Activated CD4-positive, alpha-beta T cell treated with anti-CD3 and anti-CD28 coated beads, Interleukin-2, Interleukin-6, amounts not matched to agents 100 ng/mL and 50 ng/mL, durations not matched to agents 16 hours and 8 hours (primary cell): ENCODE results near the gene SUPT6H.
A peak's percentile ranks its signal among the peaks of the same experiment; 100 is the strongest.

Experiments used
- DNase-seq: peaks from one replicate; pipeline ENCODE4 v3.0.0-alpha.2; 2020

Gene SUPT6H

DNA sequence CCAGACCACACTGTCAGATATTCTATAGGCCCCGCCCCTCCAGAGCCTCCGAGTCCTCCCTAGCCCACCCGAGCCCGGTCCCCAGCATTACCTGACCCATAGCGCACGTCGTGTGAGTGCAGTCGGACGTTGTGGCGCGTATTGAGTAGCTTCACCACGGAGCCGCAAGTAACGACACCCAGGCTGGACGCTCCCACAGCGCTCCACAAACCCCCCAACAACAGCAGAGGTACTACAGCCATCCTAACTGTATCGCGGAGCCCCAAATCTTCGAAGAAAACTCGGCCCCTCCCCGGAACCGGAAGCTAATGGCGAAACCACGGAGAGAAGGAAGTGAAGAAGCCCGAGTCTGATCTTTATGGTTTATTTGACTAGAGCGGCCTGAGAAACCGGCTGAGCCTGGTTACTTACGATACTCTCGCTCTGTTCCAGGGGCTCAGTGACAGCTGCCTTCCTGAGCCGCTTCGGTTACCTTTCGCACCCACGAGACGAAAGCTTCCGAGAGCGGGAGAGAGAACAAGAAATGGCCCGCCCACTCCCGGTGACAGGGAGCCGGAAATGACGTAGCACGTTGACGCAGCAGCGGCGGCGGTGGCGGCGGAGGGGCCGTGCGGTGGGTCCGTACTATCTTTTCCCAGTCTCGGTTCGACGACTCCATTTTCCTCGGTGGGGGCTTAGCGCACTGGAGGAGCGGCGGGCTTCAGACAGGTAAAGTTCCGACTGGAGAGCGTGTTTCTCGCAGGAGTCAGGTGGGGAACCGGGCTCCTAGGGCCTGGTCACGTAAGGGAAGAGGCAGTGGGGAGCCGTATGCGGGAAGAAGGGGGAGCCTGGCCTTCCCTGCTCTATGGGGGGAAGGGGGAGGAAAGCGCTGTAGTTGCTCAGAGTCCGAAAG lies at the start of gene SUPT6H, which contains the start of gene SDF2:
TSS of gene SUPT6H (plus strand) at position 571 of the 892 bp plus-strand sequence. CDS start 11,197 bp downstream, outside the sequence.
TSS of gene SDF2 (minus strand) at position 272 of the 892 bp plus-strand sequence. CDS start at position 242, 30 bp downstream.
- DNase-seq = peak; percentile 94

DNA sequence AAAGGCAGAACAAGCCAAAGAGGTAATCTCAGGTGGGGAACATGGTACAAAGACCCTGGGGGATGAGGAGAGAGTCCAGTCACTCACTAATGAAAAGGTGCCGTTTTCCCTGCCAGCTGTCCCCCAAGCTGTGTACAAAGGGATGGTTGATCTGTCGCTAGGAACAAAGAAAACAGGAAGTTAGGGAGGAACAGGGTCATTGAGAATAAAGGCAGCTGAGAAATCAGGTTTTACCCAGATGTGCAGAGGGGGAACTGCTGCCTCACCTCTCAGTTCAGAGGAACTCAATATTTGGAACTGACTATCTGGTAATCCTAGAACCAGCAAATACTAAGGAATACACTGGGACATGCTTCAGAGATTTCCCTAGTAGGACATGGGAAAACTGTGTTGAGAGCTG lies 49.5 kb upstream of the SUPT6H start:
- no peak for DNase-seq

DNA sequence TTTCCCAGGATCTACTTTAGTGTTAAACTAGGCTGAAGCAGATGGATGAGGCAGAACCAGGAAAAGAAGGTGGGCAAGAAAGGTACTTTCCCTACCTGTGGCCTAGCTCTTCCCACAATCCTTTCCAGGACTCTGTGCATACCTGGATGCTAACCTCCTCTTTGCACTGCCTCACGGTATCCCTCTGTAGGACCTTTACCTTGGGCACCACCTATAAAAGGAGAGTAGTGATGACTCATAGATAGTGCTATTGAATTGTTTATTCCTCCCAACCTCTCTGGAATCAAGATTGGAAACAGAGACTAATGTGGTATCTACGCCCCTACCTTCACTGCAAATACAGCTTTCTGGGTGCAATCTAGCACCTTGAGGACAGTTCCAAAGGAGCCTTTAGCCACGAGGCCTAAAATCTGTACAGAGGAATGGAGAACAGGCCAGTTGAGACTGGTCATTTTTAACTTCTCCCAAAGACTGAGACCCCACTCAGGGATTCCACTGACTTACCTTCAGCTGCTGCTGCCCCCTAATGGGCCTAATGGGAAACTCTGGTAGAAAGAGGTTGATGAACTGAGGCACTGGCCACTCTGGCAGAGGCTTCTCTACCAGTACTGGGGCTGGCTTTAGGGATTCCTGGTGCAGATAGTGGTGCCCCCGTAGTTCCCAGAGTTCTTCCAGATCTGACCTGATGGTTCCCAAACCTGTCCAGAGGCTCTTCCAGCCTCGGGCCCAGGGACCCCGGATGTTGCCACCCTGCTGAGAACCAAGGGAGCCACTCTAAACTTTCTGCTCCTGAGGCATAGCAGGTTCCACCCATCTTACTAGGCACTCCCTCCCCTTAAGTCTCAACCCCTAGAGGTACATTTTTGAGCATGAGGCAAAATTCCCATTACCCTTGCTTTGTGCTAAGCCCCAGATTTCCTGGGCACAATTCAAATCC lies 48.8 kb upstream of the SUPT6H start:
- peak; percentile 55 for DNase-seq

DNA sequence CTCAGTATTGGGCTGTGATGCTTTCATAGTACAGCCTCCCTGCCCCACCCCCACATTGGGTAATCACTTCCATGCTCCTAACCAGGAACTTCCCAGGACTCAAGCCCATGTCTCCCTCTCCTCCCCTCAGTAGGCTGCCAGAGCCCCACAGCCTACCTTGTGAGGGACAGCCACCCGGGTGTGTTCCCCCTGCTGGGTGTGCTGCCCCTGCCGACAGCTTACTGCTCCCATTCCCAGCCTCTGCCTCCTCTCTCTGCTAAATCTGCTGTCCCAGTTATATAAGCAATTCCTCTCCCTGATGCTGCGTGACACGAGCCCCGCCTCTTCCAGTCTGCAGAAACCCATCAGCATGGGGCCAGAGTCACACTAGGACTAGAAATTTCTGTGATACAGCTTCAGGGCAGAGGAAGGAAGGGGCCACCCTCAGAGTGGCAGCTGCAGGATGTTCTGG lies 48.0 kb upstream of the SUPT6H start, which contains the start of gene RSKR:
TSS of gene RSKR (minus strand) at position 255 of the 451 bp plus-strand sequence. CDS start at position 231, 24 bp downstream.
- DNase-seq = no peak

DNA sequence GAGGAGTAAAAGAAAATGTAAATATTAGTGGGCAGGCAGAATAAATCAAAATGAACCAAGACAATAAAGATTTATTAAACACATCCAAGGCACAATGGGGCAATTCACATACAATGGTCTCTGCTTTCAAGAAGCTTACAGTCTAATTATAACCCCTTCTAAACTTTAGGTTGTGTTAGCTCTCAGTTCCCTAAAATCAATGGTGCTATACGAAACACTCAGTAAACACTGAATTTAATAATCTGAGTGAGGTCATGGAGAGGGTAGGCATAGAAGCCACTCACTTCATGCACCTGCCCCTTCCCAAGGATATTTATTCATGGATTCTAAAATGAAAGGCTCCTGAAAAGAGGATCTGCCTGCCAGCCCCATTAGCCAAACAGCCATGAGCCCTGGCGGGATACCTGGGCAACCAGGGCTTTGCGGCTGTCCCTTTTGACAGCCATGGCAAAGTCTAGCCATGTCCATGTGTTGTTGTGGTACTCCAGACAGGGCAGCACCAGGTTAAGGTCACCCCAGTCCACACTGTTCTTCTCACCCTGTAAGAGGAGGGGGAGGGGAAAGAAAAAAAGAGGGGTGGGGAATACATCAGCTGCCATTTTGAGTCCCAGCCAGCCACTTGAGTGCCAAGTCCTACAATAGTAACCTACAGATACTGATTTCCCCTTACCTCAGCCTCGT lies 46.6 kb upstream of the SUPT6H start:
- no peak for DNase-seq

DNA sequence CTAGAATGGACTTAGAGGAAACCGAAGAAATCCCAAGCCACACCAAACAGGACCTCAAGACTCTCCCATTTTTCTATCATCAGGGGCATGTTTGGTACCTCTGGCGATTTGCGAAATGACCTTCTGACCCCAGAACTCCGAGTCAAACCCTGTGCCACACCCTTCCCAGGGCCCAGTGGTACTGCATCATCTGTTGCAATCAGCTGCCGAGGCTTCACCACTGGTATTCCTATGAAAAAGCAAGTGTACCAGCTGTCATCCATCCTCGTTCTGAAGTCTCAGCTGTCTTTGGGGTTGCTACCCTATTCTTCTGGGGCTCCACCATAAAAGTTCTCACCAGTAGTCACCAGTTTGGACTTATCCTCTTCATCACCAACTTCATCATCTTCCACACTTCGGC lies 45.7 kb upstream of the SUPT6H start:
- no peak for DNase-seq

DNA sequence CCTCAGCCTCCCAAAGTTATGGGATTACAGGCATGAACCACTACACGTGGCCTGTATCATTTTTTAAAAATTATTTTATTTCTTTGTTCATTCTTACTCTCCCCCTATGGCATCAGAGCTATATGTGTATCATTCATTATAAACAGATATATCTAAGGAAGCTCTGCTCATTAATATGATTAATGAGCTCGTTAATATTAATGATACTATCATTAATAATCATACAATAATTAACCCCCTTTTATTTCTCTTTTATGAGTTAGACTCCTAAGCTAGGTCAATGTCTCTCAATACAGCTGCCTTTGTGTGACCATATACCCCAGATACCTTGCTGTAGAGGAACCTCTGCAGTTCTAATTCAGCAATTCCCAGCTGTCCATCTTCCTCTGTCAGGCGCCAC lies 43.5 kb upstream of the SUPT6H start:
- DNase-seq = no peak

DNA sequence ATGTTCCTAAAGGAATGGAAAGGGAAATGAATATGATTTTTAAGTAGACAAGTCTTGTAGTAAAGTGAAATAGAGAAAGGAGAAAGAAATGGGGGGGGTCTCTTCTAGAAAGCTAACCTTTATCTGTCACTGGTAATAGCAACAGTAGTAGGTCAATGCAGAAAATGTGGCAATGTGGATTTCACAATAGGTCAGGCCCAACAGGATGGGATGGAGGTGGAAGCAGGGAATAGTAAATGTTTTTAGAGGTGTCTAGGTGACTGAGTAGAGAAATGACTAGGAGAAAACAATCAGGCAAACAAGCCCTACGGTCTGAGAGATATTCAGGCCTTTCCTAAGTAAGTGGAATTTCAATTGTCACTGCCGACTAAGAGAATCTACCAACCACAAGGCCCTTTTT lies 42.0 kb upstream of the SUPT6H start:
- no peak for DNase-seq

DNA sequence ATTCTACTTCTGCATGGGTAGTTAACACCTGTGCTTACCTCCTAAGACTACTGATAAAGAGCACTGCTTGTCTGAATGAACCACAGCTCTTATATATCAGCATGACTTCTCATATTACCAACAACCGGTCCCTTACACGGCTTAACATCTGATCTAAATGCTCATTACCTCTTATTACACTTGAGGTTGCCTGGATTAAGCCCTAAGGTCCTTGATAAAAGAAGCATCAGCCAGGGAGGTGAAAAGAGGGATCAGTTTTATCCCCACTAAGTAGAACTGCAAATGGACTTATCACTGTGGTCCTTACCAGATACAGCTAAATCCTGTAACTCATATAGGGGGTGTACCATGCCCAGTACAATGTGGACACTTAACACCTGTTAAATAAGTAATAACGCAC lies 39.8 kb upstream of the SUPT6H start:
- no peak for DNase-seq

DNA sequence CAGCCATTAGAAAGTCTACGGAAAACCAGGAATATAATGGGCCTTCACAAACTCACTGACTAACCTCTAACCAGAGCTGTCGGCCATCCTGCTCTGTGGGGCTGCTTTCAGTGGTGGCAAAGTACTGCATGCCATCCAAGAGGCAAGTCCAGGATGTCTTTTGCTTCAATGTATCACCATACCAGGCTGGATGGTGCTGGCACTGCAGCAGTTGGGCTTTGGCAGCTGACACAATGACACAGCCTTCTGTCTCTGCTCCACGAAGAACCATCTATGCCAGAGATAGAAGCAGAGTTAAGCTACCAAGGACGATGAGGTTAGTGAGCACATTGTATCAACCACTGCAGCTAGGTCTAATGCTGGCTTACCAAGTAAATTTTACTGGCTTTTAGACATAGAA lies 38.3 kb upstream of the SUPT6H start:
- no peak for DNase-seq

DNA sequence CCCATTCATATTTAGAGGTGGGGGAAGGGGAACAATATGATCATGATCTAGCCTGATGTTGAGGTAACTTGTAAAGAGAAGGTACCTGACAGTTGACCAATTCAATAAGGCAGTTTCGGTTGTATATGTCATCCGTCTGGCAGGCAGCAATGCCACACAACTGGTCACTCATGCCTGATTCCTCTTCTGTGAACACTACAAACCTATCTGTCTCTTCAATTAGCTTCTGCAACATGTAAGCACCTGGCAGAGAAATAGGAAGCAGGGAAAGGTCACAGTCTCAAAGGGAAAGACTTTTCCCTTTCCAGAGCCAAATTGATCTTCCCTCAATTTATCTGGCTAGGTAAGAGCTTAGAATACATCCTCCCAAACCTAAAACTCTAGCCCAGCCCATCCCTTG lies 37.9 kb upstream of the SUPT6H start:
- DNase-seq = no peak

DNA sequence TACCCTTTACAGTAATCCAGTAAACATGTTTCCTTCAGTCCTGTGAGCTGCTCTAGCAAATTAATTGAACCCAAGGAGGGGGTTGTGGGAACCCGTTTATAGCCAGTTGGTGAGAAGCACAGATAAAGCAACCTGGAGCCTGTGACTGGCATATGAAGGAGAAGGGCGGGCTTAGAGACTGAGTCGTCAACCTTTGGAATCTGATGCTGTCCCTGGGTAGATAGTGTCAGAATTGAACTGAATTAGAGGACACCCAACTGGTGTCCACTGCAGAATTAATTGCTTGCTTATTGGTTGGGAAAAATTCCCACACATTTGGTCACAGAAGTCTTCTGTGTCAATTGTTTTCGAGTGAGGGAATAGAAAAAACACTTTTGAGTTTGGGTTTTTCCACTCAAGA lies 35.2 kb upstream of the SUPT6H start:
- no peak for DNase-seq

DNA sequence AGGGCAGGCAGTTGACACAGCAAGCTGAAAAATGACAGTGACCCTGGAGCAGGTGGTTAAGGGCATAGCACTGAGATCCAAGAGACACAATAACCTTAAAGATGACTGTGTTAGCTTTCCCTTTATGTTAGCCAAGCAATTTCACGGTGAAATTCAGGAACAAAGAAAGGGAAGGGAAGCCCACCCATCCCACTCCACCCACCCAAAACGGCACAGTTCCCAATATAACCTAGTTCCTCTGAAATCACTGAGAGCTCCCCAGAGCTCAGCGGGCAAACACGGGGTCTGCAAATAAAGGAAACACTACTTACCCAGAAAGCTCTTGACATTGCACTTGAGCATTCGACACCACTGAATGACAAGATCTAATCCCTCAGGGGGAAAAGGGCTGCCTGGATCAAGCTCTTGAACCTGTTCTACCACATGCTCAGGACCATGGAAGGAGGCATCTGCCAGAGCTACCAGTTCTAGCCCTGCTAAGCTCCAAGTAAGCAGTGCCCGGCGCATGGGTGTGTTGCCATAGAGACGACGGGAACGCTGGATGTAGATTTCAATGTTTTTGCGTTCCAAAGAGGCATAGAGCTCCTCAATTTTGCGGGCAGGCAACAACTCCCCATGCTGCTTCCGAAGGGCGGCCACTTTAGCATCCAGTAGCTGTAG lies 27.7 kb upstream of the SUPT6H start:
- DNase-seq = no peak

DNA sequence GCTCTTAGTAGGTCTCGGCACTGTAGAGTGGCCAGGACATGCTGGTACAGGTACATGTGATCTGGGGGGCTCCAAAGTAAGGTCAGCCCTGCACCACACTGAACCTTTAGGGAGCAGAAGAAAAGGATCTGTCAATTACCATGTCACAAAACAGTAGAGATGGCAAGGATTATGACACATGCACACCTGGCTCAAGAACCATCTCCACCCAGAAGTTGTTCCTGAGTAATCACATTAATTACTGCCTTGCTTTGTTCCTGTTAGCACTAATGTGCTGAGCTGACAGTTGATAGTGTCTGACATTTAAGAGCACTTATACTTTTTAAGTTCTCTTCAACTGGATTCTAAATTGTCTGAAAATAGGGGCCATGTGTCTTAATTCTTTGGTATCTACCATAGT lies 26.5 kb upstream of the SUPT6H start:
- DNase-seq = no peak

DNA sequence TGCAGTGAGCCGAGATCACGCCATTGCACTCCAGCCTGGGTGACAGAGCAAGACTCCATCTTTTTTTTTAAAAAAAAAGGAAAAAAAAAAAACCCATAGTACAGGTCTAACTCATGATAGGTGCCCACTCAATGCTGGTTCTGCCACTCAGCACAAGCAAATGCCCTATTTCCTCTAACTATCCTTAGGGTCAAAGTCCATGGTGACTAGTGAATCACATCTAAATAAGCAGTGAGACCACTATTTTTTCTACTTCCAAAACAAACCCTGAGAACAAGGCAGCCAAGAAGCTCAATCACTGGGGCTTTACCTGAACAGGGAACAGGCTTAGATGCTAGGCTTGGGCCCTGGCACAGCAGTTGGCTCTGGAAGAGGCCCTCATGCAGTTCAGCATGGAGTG lies 20.4 kb upstream of the SUPT6H start:
- no peak for DNase-seq

DNA sequence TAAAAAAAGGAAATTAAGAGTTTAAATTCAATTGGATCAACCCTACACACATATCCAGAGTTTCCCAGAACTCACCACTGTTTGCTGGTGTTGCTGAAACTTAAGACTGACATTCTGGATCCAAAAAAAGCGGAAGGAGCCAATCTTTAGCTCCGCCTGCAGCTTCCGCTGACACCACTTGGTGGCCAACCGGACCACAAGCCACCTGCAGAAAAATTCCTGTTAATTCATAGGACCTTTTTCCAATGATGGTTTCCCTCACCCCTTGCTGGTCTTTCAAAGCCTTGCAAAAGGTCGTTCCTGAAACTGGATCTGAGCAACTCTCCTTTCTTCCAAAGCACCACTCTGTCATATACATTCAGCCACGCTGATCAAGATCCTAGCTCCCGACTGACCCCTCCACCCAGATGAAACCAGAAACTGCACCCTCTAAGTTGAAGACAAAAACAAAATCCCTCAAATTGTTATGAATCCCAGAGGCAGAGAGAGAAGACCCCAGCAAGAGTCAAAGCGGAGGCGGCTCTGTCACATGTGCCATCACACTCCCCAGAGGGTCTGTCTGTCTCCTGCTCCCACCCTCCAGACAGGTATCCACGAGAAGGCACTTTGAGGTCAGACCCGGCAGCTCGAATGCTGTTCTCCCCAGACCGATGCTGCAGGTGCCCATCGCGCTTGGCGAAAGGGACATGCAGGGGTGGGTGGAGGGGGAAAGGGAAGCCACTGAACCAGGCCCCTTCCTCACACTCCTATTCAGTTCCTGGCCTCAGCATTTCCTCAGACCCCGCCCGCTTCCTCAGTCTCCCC lies 17.8 kb upstream of the SUPT6H start:
- DNase-seq = peak; percentile 57

DNA sequence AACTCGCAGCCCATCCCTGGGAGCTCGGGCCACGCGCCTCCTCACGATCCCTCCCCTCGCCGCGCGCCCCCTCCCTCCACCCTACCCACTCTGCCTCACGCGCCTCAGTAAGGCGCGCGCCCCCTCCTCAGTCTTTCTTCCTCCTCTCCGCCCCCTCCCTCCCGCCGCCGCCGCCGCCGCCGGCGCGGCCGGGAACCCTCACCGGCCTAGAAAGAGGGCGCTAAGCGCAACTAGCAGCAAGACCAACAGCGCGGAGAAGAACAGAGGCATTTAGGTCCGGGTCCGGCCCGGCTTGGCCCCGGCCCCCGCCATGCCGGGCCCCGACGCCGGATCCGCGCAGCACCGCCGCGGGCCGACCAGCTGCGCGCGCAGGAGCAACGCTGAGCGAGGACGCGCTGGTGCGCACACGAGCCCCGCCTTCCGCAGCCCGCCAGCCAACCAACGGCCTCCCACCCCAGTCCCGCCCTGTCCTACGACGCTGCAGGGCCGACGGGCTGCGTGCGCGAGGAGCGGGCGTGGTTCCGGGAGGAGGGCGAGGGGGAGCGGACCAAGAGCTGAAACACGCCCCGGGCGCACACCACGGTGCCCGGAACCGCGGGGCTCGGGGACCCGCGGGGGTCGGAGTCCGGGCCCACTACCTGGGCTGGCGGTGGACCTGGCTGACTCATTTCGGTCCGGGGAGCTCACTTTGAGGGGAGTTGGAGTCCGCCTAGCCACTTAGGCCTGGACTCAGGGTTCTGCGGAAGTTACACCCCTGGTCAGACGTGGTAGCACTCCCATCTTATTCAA lies 17.0 kb upstream of the SUPT6H start, which contains the start of gene BLTP2:
TSS of gene BLTP2 (minus strand) at position 372 of the 789 bp plus-strand sequence. CDS start at position 270, 102 bp downstream.
- DNase-seq = peak; percentile 98

DNA sequence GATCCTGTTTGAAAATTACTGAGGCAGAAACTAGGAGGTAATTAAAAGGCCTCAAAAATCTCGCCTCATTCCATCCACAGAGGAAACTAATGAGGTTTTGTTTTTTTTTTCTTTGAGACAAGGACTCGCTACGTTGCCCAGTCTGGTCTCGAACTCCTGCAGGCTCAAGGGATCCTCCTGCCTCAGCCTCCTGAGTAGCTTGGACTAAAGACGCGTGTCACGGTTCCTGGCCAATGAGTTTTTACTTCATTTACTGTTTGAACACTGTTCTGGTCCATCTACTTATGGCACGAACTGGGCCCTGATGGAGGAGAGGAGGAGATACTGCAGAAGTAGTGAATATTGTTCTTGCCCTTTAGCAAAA lies 16.4 kb upstream of the SUPT6H start:
- DNase-seq = peak; percentile 20

DNA sequence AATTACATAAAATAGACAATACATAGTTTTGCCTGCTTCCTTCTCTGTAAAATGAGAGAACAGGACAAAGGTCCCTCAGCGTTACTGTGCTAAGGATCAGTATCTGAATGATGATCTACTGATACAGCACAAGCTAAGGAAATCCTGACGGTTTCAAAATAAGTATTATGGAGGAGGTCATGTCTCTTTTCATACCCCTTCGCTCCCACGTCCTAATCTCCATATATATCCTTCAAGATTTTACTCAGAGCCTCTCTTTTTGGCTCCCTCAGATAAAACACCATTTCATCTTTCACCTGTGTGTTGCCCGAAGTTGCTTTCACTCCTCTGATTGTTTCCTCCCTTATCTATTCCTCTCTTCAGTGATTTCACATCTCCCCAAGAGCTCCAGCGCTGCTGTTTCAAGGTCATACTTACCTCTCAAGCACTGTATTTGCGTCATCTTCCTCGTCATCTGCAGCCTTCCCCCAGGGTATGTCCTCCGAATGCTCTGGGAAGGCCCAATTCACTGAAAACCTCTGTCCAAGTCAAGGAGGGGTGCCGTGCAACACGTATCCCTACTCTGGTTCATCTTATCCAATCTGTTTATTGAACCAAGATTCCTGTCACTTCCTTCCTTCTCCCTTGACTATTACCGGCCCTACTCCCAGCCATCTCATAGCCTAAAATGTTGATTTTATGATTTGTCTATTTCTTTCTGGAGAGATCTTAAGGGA lies 15.8 kb upstream of the SUPT6H start:
- DNase-seq = no peak

DNA sequence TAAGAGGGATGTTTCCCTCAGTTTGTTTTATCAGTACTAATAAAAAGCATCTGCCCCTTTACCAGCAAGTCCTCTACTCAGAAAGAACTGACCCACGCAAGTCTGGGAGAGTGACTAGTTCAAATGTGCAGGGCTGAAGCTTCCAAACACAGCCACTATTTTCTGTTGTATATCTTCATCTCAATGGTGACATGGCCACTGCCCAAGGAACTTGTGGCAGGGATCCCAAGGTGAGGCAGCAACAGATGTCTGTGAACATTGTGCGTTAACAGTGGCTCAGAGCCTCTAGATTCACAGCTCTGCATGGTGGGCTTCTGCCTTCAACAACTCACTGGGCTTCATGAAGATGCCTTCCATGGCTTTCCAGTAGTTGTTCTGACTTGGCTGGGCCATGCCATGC lies 13.3 kb upstream of the SUPT6H start:
- DNase-seq = no peak
